H1 (cell line): ENCODE data around the gene HIPK3. TPM values are rescaled to one million over a fixed set of nuclear protein-coding genes. Genes with fewer than 3 reads are reported as not detected.

Experiments used
- CTCF ChIA-PET: fragments of 300-600 bp; sonication (Branson Sonifier 250); formaldehyde crosslinking; loops from one replicate; lab custom pipeline; 2021; ENCODE audit not compliant: partially characterized antibody; lab: Charles Lee
- POLR2A ChIA-PET: fragments of 300-600 bp; sonication (Branson Sonifier 250); formaldehyde crosslinking; loops from one replicate; lab custom pipeline; 2021; ENCODE audit warnings: inconsistent platforms; ENCODE audit not compliant: partially characterized antibody; lab: Charles Lee
- DNase-seq, 2 experiments: peaks; one replicate each; pipeline versions ENCODE4 v3.0.0 to v3.0.0-alpha.2; 2010 to 2022; ENCODE audit warnings: low spot score in 2 of 2, low read depth in 1 of 2, mixed read lengths in 1 of 2
- FAIRE-seq: peaks from 2 replicates; lab custom pipeline; 2011; peaks lifted over from hg19 to GRCh38; lab: Jason Lieb, UNC
- H2AFZ ChIP-seq: 2 replicates; pipeline ENCODE4 v1.8.1; 2012; ENCODE audit warnings: low read length, inconsistent platforms
- H2AK5ac ChIP-seq: 2 replicates; pipeline ENCODE4 v1.6.1; 2013; ENCODE audit warnings: low read depth, low read length
- H2BK120ac ChIP-seq: replicated peaks from 2 replicates; pipeline ENCODE3; 2013; ENCODE audit warnings: low read depth, low read length, inconsistent platforms
- H2BK12ac ChIP-seq: 2 replicates; pipeline ENCODE4 v1.6.1; 2013; ENCODE audit warnings: low read depth, low read length
- H2BK15ac ChIP-seq: 2 replicates; pipeline ENCODE4 v1.6.1; 2013; ENCODE audit warnings: low read length
- H2BK20ac ChIP-seq: 2 replicates; pipeline ENCODE4 v1.6.1; 2013; ENCODE audit warnings: low read length
- H2BK5ac ChIP-seq: 2 replicates; pipeline ENCODE4 v1.6.1; 2013; ENCODE audit warnings: low read depth, low read length
- H3K14ac ChIP-seq: 2 replicates; pipeline ENCODE4 v1.6.1; 2013; ENCODE audit warnings: inconsistent platforms; ENCODE audit not compliant: insufficient read length
- H3K18ac ChIP-seq: 2 replicates; pipeline ENCODE4 v1.6.1; 2013; ENCODE audit warnings: low read length; ENCODE audit errors: extremely low read depth
- H3K23ac ChIP-seq: 2 replicates; pipeline ENCODE4 v1.6.1; 2013; ENCODE audit warnings: inconsistent platforms; ENCODE audit not compliant: insufficient read length
- H3K23me2 ChIP-seq: 2 replicates; pipeline ENCODE4 v1.6.1; 2013; ENCODE audit warnings: low read depth, low read length
- H3K27ac ChIP-seq: 2 replicates; pipeline ENCODE4 v1.6.1; 2011; ENCODE audit warnings: low read depth, low read length, inconsistent platforms
- H3K27me3 ChIP-seq, 4 experiments: replicated peaks in 1 of 4; 1 replicate in 1 of 4; 2 replicates in 3 of 4; pipeline versions ENCODE4 v1.6.1 to v1.8.1; 2011 to 2013; ENCODE audit warnings: low read length in 3 of 4, mild to moderate bottlenecking in 3 of 4, inconsistent platforms in 2 of 4, mixed read lengths in 2 of 4, moderate library complexity in 1 of 4; ENCODE audit not compliant: control insufficient read depth in 3 of 4, insufficient read depth in 3 of 4; ENCODE audit errors: extremely low read depth in 1 of 4
- H3K36me3 ChIP-seq, 4 experiments: 2 replicates each; pipeline versions ENCODE4 v1.6.1 to v1.8.1; 2011 to 2013; ENCODE audit warnings: mild to moderate bottlenecking in 4 of 4, low read length in 3 of 4, moderate library complexity in 2 of 4, control low read depth in 1 of 4, inconsistent platforms in 1 of 4; ENCODE audit not compliant: insufficient read depth in 4 of 4, control insufficient read depth in 2 of 4
- H3K4ac ChIP-seq: replicated peaks from 2 replicates; pipeline ENCODE3; 2013; ENCODE audit warnings: low read length, low read depth, mixed read lengths, inconsistent platforms; ENCODE audit not compliant: insufficient read length
- H3K4me1 ChIP-seq, 4 experiments: replicated peaks in 1 of 4; 1 replicate in 1 of 4; 2 replicates in 3 of 4; pipeline versions ENCODE4 v1.6.1 to v1.8.1; 2011 to 2013; ENCODE audit warnings: low read length in 3 of 4, inconsistent platforms in 2 of 4, mixed read lengths in 1 of 4; ENCODE audit not compliant: insufficient read depth in 4 of 4, control insufficient read depth in 3 of 4
- H3K4me2 ChIP-seq, 2 experiments: 2 replicates each; pipeline versions ENCODE4 v1.6.1 to v1.8.1; 2011 to 2013; ENCODE audit warnings: low read depth in 2 of 2, low read length in 2 of 2, control low read depth in 1 of 2, inconsistent platforms in 1 of 2, mild to moderate bottlenecking in 1 of 2; ENCODE audit not compliant: insufficient read depth in 1 of 2
- H3K4me3 ChIP-seq, 4 experiments: fragments of 200-600, 300-600 bp in 1 of 4; sonication (generic), shearing (Covaris generic), sonication (Bioruptor Twin) in 1 of 4; 2 replicates each; pipeline versions ENCODE4 v1.5.1 to v1.8.1; 2011 to 2016; ENCODE audit warnings: low read length in 4 of 4, low read depth in 3 of 4, control low read depth in 2 of 4, inconsistent platforms in 2 of 4, mild to moderate bottlenecking in 2 of 4, mixed read lengths in 1 of 4, moderate library complexity in 1 of 4; ENCODE audit not compliant: insufficient read depth in 2 of 4; ENCODE audit errors: extremely low read depth in 1 of 4
- H3K56ac ChIP-seq: replicated peaks from 2 replicates; pipeline ENCODE3; 2013; ENCODE audit warnings: low read depth, mild to moderate bottlenecking, mixed read lengths, low read length, inconsistent platforms; ENCODE audit not compliant: insufficient read length
- H3K79me1 ChIP-seq: 2 replicates; pipeline ENCODE4 v1.6.1; 2013; ENCODE audit warnings: low read depth, low read length, control low read depth
- H3K79me2 ChIP-seq, 2 experiments: 2 replicates each; pipeline versions ENCODE4 v1.6.1 to v1.8.1; 2012 to 2013; ENCODE audit warnings: low read length in 2 of 2, mild to moderate bottlenecking in 2 of 2, inconsistent platforms in 1 of 2; ENCODE audit not compliant: insufficient read depth in 2 of 2, control insufficient read depth in 1 of 2
- H3K9ac ChIP-seq, 4 experiments: replicated peaks in 1 of 4; 1 replicate in 1 of 4; 2 replicates in 3 of 4; pipeline versions ENCODE4 v1.6.1 to v1.8.1; 2011 to 2013; ENCODE audit warnings: low read depth in 3 of 4, low read length in 3 of 4, control low read depth in 2 of 4, mild to moderate bottlenecking in 2 of 4, moderate library complexity in 2 of 4, inconsistent platforms in 1 of 4; ENCODE audit errors: extremely low read depth in 1 of 4
- H3K9me3 ChIP-seq, 2 experiments: 2 replicates each; pipeline versions ENCODE4 v1.6.1 to v1.8.1; 2012 to 2013; ENCODE audit warnings: mild to moderate bottlenecking in 2 of 2, moderate library complexity in 2 of 2, control low read depth in 1 of 2, inconsistent platforms in 1 of 2, low read depth in 1 of 2, low read length in 1 of 2, mixed read lengths in 1 of 2; ENCODE audit not compliant: insufficient read depth in 2 of 2
- H4K20me1 ChIP-seq, 2 experiments: replicated peaks in 1 of 2; 2 replicates each; pipeline versions ENCODE3 to v1.8.1; 2011 to 2013; ENCODE audit warnings: inconsistent platforms in 2 of 2, low read length in 2 of 2, mild to moderate bottlenecking in 1 of 2; ENCODE audit not compliant: insufficient read depth in 2 of 2, control insufficient read depth in 1 of 2
- H4K5ac ChIP-seq: 2 replicates; pipeline ENCODE4 v1.6.1; 2013; ENCODE audit warnings: low read length, low read depth, mixed read lengths, inconsistent platforms; ENCODE audit not compliant: insufficient read length
- H4K8ac ChIP-seq: 2 replicates; pipeline ENCODE4 v1.8.0; 2013; ENCODE audit warnings: mild to moderate bottlenecking, moderate library complexity, low read length, inconsistent platforms; ENCODE audit not compliant: insufficient read depth; ENCODE audit errors: extremely low read depth
- H4K91ac ChIP-seq: replicated peaks from 2 replicates; pipeline ENCODE3; 2013; ENCODE audit warnings: low read length, mixed read lengths, inconsistent platforms; ENCODE audit not compliant: insufficient read length
- HDAC6 ChIP-seq: IDR thresholded peaks from one replicate; pipeline ENCODE4 v1.7.1; 2012; ENCODE audit warnings: low read depth, mild to moderate bottlenecking, inconsistent platforms, low read length, moderate library complexity
- SIN3A ChIP-seq, 2 experiments: IDR thresholded peaks in 1 of 2; conservative IDR thresholded peaks in 1 of 2; 2 replicates each; pipeline ENCODE4 v1.6.1; 2011 to 2012; ENCODE audit warnings: low read length in 2 of 2, improper control_type of control experiment in 1 of 2, low read depth in 1 of 2, mild to moderate bottlenecking in 1 of 2
- WGBS, 2 experiments: shearing (Covaris generic) in 1 of 2; methylation state at CpG; one replicate each; pipeline versions ENCODE4 v1.1.6 to v1.1.7; 2013 to 2015; ENCODE audit warnings: low lambda C conversion rate in 2 of 2, mixed read lengths in 2 of 2, inconsistent platforms in 1 of 2, low coverage in 1 of 2, missing lambda C conversion rate in 1 of 2; ENCODE audit not compliant: insufficient replicate concordance in 2 of 2, insufficient coverage in 1 of 2, insufficient read length in 1 of 2; ENCODE audit errors: extremely low coverage in 1 of 2, missing lambda C conversion rate in 1 of 2; 5-methylcytosine and 5-hydroxymethylcytosine counted together
- polyA plus RNA-seq, 7 experiments: library from polyadenylated mRNA; depleted of rRNA in 3 of 7; stranded (reverse) in 5 of 7; unstranded in 2 of 7; fragments of >200 nt in 5 of 7; fragments of 200-250 nt in 2 of 7; gene quantifications; 1 replicate in 5 of 7; 2 replicates in 1 of 7; 4 replicates in 1 of 7; pipeline versions ENCODE4 v1.2.1 to v1.2.3, GENCODE V29; 2011 to 2013; ENCODE audit warnings: missing spikeins in 2 of 7, mixed read lengths in 2 of 7
- total RNA-seq: library from RNA; stranded (reverse); fragmentation: NEBNext Ultra II Directional; extraction: Animal tissue kit (Norgen Biotek cat#: 25700); gene quantifications from 2 replicates; pipeline ENCODE4 v1.2.1, GENCODE V29; 2021
- TF ChIP-seq, protein P1 (sequence below), 3 experiments: IDR thresholded peaks; 1 replicate in 2 of 3; 2 replicates in 1 of 3; pipeline versions ENCODE4 v1.5.1 to v1.6.1; 2011; ENCODE audit warnings: low read length in 3 of 3, mild to moderate bottlenecking in 3 of 3, inconsistent platforms in 2 of 3, low read depth in 1 of 3, moderate library complexity in 1 of 3; ENCODE audit not compliant: insufficient read depth in 1 of 3; ENCODE audit errors: control extremely low read depth in 1 of 3

Gene HIPK3
- total and polyA plus RNA-seq, 2 of the 8 experiments (the other 6 are each of a cell fraction or from before 2014, with no cell fraction given): 5.0 to 22.3 TPM

DNA sequence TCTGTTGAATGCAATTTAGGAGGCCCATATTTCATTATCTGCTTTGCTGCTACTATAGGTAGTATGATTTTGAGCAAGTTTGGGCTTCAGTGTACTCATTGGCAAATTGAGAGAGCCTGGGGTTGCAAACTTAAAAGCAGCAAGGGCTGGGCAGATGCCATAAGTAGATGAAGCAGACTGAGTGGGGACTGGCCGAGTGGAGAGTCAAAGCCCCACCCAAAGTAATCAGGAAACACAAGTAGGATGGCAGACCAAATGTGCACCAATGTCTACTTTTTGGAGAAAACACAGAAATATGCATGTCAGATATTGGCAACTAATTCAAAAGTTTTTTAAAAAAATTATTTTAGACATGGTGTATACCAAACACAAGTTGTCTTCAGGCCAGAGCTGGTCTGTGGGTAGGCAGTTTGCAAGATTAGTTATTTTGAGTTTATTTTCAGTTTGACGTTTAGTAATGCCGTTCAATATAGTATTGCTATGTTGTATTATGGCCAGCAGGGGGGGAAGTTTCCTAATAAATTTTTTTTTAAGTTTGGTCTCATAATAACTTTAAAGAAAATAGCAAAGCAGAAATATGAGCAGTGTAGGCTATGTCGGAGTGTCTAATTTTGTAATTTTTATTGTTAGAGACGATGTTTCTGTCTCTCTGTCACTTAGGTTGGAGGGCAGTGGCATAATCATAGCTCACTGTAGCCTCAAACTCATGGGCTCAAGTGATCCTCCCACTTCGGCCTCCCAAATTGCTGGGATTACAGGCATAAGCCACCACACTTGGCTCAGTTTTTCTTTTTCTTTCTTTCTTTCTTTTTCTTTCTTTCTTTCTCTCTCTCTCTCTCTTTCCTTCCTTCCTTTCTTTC, 105.1 kb downstream of the HIPK3 start:
- WGBS, 2 experiments: 49% methylated on average over 6 of the region's 6 CpGs; no CpG with 5 or more reads in 1 of the 2 experiments
- POLR2A ChIA-PET: no interaction called here
- Histone ChIP-seq H3K4me3 (no peak overlapping the region), H2BK15ac (no peak overlapping the region), H3K4me1 (no peaks in the 10 kb centered on the region), H3K79me1 (no peaks in the 10 kb centered on the region), H2BK120ac (no peak overlapping the region), H3K27ac (no peak overlapping the region), H3K23me2 (no peaks in the 10 kb centered on the region), H4K5ac (no peak overlapping the region), H3K4me2 (no peak overlapping the region), H3K14ac (no peak overlapping the region), H3K4ac (no peak overlapping the region), H4K20me1 (no peaks in the 10 kb centered on the region), H3K23ac (no peak overlapping the region), H3K79me2 (no peaks in the 10 kb centered on the region), H3K27me3 (peaks cover 0 to 1% (median 0%) of the 10 kb centered on the region in 4 experiments; a peak in 1 of 7 replicates), H2BK5ac (no peak overlapping the region), H3K56ac (no peak overlapping the region), H2BK12ac (no peak overlapping the region), H2AFZ (no peak overlapping the region), H2BK20ac (no peak overlapping the region), H2AK5ac (no peak overlapping the region), H4K8ac (no peak overlapping the region), H3K18ac (no peak overlapping the region), H3K9ac (no peak overlapping the region), H4K91ac (no peak overlapping the region), H3K36me3 (no peaks in the 10 kb centered on the region), H3K9me3 (no peaks in the 10 kb centered on the region)
- CTCF ChIA-PET: interaction anchor here (0.7 to 9.8 kb wide), 21 partner anchors 9 to 380 kb away, joined by 3 to 98 read pairs (median 4); no protein-coding TSS in a partner anchor
- no peak for FAIRE-seq
- no peak for DNase-seq
- TF ChIP-seq HDAC6 (no peak), SIN3A (conservative IDR thresholded peaks at IDR 0.05 in 1 of 2, IDR thresholded peaks at IDR 0.05 in 1 of 2; ENCODE audit: low read depth in 1 of 2, low read length in 2 of 2) (no peak)
- TF ChIP-seq, protein P1, sequence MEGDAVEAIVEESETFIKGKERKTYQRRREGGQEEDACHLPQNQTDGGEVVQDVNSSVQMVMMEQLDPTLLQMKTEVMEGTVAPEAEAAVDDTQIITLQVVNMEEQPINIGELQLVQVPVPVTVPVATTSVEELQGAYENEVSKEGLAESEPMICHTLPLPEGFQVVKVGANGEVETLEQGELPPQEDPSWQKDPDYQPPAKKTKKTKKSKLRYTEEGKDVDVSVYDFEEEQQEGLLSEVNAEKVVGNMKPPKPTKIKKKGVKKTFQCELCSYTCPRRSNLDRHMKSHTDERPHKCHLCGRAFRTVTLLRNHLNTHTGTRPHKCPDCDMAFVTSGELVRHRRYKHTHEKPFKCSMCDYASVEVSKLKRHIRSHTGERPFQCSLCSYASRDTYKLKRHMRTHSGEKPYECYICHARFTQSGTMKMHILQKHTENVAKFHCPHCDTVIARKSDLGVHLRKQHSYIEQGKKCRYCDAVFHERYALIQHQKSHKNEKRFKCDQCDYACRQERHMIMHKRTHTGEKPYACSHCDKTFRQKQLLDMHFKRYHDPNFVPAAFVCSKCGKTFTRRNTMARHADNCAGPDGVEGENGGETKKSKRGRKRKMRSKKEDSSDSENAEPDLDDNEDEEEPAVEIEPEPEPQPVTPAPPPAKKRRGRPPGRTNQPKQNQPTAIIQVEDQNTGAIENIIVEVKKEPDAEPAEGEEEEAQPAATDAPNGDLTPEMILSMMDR (IDR thresholded peaks at IDR 0.05; ENCODE audit: control extremely low read depth in 1 of 3, insufficient read depth in 1 of 3, low read depth in 1 of 3, low read length in 3 of 3): peak in 2 of 3 experiments; percentile 19 to 39; a peak in 2 of 4 replicates
